AG09319 (cell line): Measurements from ENCODE around the gene MRPL54.

ENCODE experiments used
- DNase-seq: peaks from one replicate; pipeline ENCODE4 v3.0.0-alpha.2; 2010; ENCODE audit warnings: low read depth; ENCODE audit errors: extremely low read depth
- TF ChIP-seq, protein P1 (sequence below): IDR thresholded peaks from 2 replicates; pipeline ENCODE4 v1.5.1; 2011; ENCODE audit warnings: low read depth, mild to moderate bottlenecking, inconsistent platforms, low read length, moderate library complexity

The MRPL54 gene

DNA sequence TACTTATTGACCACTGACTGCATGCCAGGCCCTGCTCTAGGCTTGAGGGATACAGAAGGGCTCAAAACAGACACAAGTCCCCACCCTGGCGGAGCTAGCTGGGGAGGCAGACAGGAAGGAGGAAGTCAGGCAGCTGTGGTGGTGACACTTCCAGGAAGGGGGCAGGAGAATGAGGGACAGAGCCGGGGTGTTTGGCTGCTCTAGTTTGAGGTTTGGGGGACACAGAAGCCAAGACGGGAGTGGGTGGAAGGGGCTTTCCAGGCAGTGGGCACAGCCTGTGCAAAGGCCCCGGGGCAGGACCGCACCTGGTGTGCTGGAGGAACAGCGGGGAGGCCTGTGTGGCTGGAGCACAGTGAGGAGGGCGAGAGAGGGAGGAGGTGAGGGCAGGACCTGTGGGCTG lies 4.0 kb downstream of the MRPL54 start:
- TF ChIP-seq, protein P1, sequence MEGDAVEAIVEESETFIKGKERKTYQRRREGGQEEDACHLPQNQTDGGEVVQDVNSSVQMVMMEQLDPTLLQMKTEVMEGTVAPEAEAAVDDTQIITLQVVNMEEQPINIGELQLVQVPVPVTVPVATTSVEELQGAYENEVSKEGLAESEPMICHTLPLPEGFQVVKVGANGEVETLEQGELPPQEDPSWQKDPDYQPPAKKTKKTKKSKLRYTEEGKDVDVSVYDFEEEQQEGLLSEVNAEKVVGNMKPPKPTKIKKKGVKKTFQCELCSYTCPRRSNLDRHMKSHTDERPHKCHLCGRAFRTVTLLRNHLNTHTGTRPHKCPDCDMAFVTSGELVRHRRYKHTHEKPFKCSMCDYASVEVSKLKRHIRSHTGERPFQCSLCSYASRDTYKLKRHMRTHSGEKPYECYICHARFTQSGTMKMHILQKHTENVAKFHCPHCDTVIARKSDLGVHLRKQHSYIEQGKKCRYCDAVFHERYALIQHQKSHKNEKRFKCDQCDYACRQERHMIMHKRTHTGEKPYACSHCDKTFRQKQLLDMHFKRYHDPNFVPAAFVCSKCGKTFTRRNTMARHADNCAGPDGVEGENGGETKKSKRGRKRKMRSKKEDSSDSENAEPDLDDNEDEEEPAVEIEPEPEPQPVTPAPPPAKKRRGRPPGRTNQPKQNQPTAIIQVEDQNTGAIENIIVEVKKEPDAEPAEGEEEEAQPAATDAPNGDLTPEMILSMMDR, result no peak
- no peak for DNase-seq

DNA sequence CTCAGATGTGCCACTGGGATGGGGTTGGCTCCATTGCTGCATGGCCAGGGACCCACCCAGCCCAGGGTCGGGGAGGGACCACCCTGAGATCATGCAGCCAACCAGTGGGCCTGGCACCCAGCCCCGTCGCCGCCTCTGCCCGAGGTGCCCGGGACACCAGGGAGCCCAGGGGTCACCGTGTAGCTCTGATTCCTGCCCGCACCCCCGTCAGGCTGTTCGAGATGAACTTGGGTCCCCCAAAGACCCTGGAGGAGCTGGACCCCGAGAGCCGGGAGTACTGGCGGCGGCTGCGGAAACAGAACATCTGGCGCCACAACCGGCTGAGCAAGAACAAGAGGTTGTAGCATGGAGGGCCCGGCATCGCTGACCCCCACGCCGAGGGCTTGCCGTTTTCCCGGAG lies 4.6 kb downstream of the MRPL54 start:
- TF ChIP-seq, protein P1, result no peak
- no peak for DNase-seq

DNA sequence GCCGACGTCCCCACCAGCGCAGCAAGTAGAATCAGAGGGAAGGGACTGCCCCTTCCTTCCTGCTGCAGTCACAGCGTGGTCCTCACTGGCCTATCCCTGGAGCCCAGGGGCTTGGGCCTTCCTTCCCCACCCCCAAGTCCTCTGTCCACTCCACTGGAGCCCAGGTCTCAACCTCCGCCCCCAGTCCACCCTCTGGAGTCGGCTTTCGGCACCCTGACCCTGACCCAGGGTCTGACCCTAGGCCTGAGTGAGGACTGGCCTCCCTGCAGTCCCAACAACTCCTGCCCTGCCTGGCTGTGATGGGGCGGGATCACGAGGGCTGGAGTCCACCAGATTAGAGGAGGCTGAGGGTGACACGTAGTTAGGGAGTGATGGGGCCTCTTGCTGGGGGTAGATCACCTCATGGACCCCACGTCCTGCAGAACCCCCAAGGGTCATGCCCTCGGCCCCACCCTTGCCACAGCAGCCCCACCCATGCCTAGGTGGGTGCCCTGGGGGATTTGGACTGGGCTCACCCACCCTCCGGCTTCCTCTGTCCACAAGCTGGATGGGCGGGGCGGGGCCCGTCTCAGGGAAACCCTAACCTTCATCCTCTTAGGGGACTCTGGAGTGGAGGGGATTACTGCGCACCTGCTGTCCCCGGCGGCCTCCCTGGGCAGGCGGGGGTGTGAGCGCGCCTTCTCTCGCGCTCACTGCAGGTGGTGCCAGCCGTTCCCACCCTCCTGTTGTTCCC lies 5.7 kb downstream of the MRPL54 start:
- no peak for DNase-seq
- TF ChIP-seq, protein P1, result no peak

DNA sequence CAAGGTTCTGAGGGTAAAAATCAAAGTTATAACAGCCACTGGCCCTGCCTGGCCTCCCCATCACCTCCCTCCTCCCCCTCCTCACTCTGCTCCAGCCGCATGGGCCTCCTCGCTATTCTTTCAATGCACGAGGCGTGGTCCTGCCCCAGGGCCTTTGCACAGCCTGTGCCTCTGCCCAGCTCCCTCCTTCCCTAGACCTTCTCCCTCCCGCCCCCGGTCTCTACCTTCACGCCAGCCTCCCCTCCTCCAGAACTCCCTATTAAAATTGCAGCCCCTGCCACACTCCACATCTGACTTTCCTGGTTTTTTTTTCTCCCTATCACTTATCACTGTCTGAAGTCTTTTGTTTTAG lies 6.2 kb downstream of the MRPL54 start:
- no peak for DNase-seq
- TF ChIP-seq, protein P1, result no peak

DNA sequence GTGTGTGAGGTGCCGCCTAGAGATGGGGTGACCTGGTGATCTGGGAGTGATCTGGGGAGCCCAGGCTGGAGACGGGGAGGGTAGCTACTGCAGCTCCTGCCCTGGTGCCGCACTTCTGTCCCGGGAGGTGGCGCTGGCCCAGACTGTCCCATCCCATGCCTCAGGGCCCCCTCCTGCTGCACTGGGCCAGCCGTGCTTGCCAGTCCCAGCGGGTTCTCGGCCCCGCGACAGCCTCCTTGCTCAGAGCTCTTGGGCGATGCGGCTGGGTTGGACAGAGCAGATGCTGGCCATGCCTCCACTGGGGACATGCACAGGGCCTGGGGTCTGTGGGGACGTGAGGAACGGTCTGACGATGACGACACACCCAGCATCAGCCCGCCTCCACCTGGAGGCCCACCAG lies 7.0 kb downstream of the MRPL54 start:
- TF ChIP-seq, protein P1, result no peak
- DNase-seq, result no peak

DNA sequence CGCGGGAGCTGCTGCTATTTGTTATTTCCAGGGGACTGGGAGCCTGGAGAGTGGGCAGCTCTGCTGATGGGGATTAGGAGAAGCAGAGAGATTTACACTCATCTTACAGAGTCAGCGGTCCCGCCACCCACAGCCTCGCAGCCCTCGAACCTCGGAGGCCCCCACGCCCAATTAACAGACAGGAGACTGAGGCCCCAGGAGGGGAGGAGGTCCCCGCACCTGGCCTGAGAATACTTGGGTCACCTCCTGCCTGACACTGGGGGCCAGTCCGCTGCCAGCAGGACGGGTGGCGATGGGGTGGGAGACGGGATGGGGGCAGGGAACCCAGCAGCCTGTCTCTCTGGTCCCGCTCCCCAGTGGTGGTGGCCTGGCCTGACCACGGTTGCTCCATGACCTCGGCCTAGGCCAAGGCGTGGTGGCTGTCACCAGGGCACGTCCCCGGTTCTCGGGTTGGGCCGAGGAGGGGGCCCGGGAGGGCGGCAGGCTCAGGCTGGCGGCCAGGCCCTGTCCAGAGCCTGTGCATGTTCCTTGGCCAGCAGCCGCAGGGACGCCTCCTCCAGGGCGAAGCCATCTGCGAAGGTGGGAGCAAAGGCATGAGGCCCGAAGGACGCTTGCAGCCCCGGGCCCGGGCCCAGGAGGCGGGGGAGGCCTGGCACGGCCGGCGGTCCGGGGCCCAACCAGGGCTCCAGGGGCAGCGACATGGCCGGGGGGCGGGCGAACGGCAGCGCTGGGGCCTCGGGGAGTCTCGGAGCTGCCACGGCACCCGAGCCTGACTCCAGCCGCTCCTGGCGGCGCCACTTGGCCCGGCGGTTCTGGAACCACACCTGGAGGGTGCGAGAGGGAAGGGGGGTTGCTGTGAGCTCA lies 7.9 kb downstream of the MRPL54 start:
- DNase-seq, result no peak
- TF ChIP-seq, protein P1, result no peak
